ENCODE results near the gene GOLGA3.
"Not testable (repeated sequence)": the region's sequence is repeated elsewhere in the genome, so short reads cannot be mapped to it uniquely, and the experiment has no call there.

Gene GOLGA3

GRCh38 chr12:132828706-132829534 lies at the start of gene GOLGA3:
Gene GOLGA3 (minus strand): TSS chr12:132828869. CDS start chr12:132822128, 6,741 bp downstream.
- DNase-seq (ENCODE audit: low spot score) = peak; percentile 100

- not testable (repeated sequence) for DNase-seq (ENCODE audit: low spot score)
Measured at GRCh38 chr12:132874620-132875019, 46.0 kb upstream of the GOLGA3 start.

GRCh38 chr12:132874175-132874574 lies 45.5 kb upstream of the GOLGA3 start:
- DNase-seq (ENCODE audit: low spot score) = no peak

GRCh38 chr12:132873724-132874123 lies 45.1 kb upstream of the GOLGA3 start:
- DNase-seq (ENCODE audit: low spot score) = no peak

GRCh38 chr12:132872975-132873421 lies 44.3 kb upstream of the GOLGA3 start:
- DNase-seq (ENCODE audit: low spot score) = no peak

- DNase-seq (ENCODE audit: low spot score) = no peak
Measured at GRCh38 chr12:132872073-132872855, 43.6 kb upstream of the GOLGA3 start.

- DNase-seq (ENCODE audit: low spot score) = no peak
Measured at GRCh38 chr12:132869551-132869950, 40.9 kb upstream of the GOLGA3 start.

- no peak for DNase-seq (ENCODE audit: low spot score)
Measured at GRCh38 chr12:132866251-132866828, 37.7 kb upstream of the GOLGA3 start.

GRCh38 chr12:132861558-132861957 lies 32.9 kb upstream of the GOLGA3 start:
- no peak for DNase-seq (ENCODE audit: low spot score)

GRCh38 chr12:132858718-132859266 lies 30.1 kb upstream of the GOLGA3 start:
- no peak for DNase-seq (ENCODE audit: low spot score)

GRCh38 chr12:132857019-132857418 lies 28.4 kb upstream of the GOLGA3 start:
- not testable (repeated sequence) for DNase-seq (ENCODE audit: low spot score)

GRCh38 chr12:132856581-132856980 lies 27.9 kb upstream of the GOLGA3 start:
- no peak for DNase-seq (ENCODE audit: low spot score)

- not testable (repeated sequence) for DNase-seq (ENCODE audit: low spot score)
Measured at GRCh38 chr12:132855211-132855610, 26.5 kb upstream of the GOLGA3 start.

GRCh38 chr12:132853285-132854092 lies 24.8 kb upstream of the GOLGA3 start:
- DNase-seq (ENCODE audit: low spot score) = no peak

GRCh38 chr12:132852496-132852895 lies 23.8 kb upstream of the GOLGA3 start:
- no peak for DNase-seq (ENCODE audit: low spot score)

GRCh38 chr12:132851465-132851864 lies 22.8 kb upstream of the GOLGA3 start:
- no peak for DNase-seq (ENCODE audit: low spot score)

GRCh38 chr12:132850291-132850690 lies 21.6 kb upstream of the GOLGA3 start:
- DNase-seq (ENCODE audit: low spot score) = no peak

- no peak for DNase-seq (ENCODE audit: low spot score)
Measured at GRCh38 chr12:132848521-132848920, 19.9 kb upstream of the GOLGA3 start.

GRCh38 chr12:132847363-132848356 lies 19.0 kb upstream of the GOLGA3 start:
- no peak for DNase-seq (ENCODE audit: low spot score)

GRCh38 chr12:132844681-132845080 lies 16.0 kb upstream of the GOLGA3 start:
- DNase-seq (ENCODE audit: low spot score) = not testable (repeated sequence)

Measured in D341Med (cell line).